WTC11 (cell line): Measurements from ENCODE around the gene FSD1L.

ENCODE experiments used
- AFF4 ChIP-seq: sonication (generic); formaldehyde crosslinking; IDR thresholded peaks from 2 replicates; pipeline ENCODE4 v1.8.1; 2023; ENCODE audit warnings: mild to moderate bottlenecking, missing genetic modification reagents, borderline replicate concordance
- ATF1 ChIP-seq: sonication (generic); formaldehyde crosslinking; IDR thresholded peaks from 2 replicates; pipeline ENCODE4 v1.8.1; 2023; ENCODE audit warnings: mild to moderate bottlenecking, moderate library complexity, missing genetic modification reagents
- ATF3 ChIP-seq: sonication (generic); formaldehyde crosslinking; conservative IDR thresholded peaks from 2 replicates; pipeline ENCODE4 v1.8.1; 2022; ENCODE audit warnings: mild to moderate bottlenecking, missing genetic modification reagents
- CREB1 ChIP-seq: sonication (generic); formaldehyde crosslinking; IDR thresholded peaks from 2 replicates; pipeline ENCODE4 v1.8.0; 2023; ENCODE audit warnings: mild to moderate bottlenecking, missing genetic modification reagents
- CTCF ChIP-seq: fragments of 200-600 bp; IDR thresholded peaks from 2 replicates; pipeline ENCODE4 v1.8.0; 2022; ENCODE audit warnings: antibody characterized with exemption
- E2F5 ChIP-seq: sonication (generic); formaldehyde crosslinking; IDR thresholded peaks from 2 replicates; pipeline ENCODE4 v1.8.1; 2022; ENCODE audit warnings: mild to moderate bottlenecking, moderate library complexity, missing genetic modification reagents
- ELF4 ChIP-seq: sonication (generic); formaldehyde crosslinking; IDR thresholded peaks from 2 replicates; pipeline ENCODE4 v1.8.1; 2022; ENCODE audit warnings: low read depth, mild to moderate bottlenecking, moderate library complexity, missing genetic modification reagents
- FOXK1 ChIP-seq: sonication (generic); formaldehyde crosslinking; IDR thresholded peaks from 2 replicates; pipeline ENCODE4 v1.8.0; 2022; ENCODE audit warnings: mild to moderate bottlenecking, moderate library complexity, missing genetic modification reagents
- IRF2 ChIP-seq: sonication (generic); formaldehyde crosslinking; IDR thresholded peaks from 2 replicates; pipeline ENCODE4 v1.8.0; 2022; ENCODE audit warnings: low read depth, missing genetic modification reagents, borderline replicate concordance
- NFATC4 ChIP-seq: fragments of 250-450 bp; sonication (Bioruptor Pico); IDR thresholded peaks from 2 replicates; pipeline ENCODE4 v1.9.0; 2021; ENCODE audit warnings: mild to moderate bottlenecking
- PREB ChIP-seq: sonication (generic); formaldehyde crosslinking; IDR thresholded peaks from 2 replicates; pipeline ENCODE4 v1.8.1; 2022; ENCODE audit warnings: mild to moderate bottlenecking, missing genetic modification reagents, moderate library complexity, borderline replicate concordance
- RELA ChIP-seq: sonication (generic); formaldehyde crosslinking; IDR thresholded peaks from 2 replicates; pipeline ENCODE4 v1.8.1; 2022; ENCODE audit warnings: missing genetic modification reagents, mild to moderate bottlenecking, borderline replicate concordance
- USF2 ChIP-seq: sonication (generic); formaldehyde crosslinking; IDR thresholded peaks from 2 replicates; pipeline ENCODE4 v1.8.1; 2023; ENCODE audit warnings: mild to moderate bottlenecking, missing genetic modification reagents, moderate library complexity
- ZNF281 ChIP-seq: sonication (generic); formaldehyde crosslinking; IDR thresholded peaks from 2 replicates; pipeline ENCODE4 v1.8.0; 2023; ENCODE audit warnings: mild to moderate bottlenecking, missing genetic modification reagents

- no peak for TF ChIP-seq CTCF
- TF ChIP-seq ATF3 (CRISPR knock-in tag) = no peak
- TF ChIP-seq AFF4 = no peak
- no peak for TF ChIP-seq USF2 (CRISPR knock-in tag)
- no peak for TF ChIP-seq RELA
- TF ChIP-seq E2F5 (CRISPR knock-in tag) = no peak
- no peak for TF ChIP-seq ATF1 (CRISPR knock-in tag)
- no peak for TF ChIP-seq PREB (CRISPR knock-in tag)
- TF ChIP-seq NFATC4 = no peak
- no peak for TF ChIP-seq ZNF281 (CRISPR knock-in tag)
- TF ChIP-seq IRF2 = no peak
- no peak for TF ChIP-seq ELF4 (CRISPR knock-in tag)
- no peak for TF ChIP-seq FOXK1
- no peak for TF ChIP-seq CREB1 (CRISPR knock-in tag)
Measured at GRCh38 chr9:105510024-105510423, 62.2 kb downstream of the FSD1L start.
